IPS-18c (cell line): ENCODE results near the gene SH3RF3.

Experiments used
- H3K4me3 ChIP-seq: 2 replicates; pipeline ENCODE4 v1.7.0; 2013; ENCODE audit warnings: low read depth, mild to moderate bottlenecking, low read length, moderate library complexity; ENCODE audit not compliant: insufficient read depth
- H3K9me3 ChIP-seq: one replicate; pipeline ENCODE4 v1.6.1; 2013; ENCODE audit warnings: mild to moderate bottlenecking, low read length, moderate library complexity; ENCODE audit not compliant: control insufficient read depth, insufficient read depth

The SH3RF3 gene

DNA sequence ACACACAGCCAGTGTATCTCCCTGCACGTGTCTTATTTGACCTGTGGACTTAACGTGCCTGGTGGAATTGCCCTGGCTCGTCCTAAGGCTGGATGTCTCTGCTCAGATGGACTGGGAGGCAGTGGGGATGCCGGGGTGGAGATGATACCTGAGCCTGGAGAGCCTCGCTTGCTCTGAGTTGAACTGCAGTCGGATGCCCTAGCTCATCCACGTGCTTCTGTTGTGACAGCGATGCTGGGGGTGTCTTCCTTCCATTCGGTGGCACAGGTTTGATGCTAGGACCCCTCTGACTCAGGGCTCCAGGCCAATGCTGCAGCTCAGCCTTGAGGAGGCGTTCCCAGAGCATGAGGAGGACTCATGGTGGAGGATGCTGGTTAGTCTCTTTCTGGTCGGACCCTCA is 117.6 kb downstream of the SH3RF3 start:
- H3K4me3 ChIP-seq = no peak overlapping the region
- H3K9me3 ChIP-seq = no peaks in the 10 kb centered on the region

DNA sequence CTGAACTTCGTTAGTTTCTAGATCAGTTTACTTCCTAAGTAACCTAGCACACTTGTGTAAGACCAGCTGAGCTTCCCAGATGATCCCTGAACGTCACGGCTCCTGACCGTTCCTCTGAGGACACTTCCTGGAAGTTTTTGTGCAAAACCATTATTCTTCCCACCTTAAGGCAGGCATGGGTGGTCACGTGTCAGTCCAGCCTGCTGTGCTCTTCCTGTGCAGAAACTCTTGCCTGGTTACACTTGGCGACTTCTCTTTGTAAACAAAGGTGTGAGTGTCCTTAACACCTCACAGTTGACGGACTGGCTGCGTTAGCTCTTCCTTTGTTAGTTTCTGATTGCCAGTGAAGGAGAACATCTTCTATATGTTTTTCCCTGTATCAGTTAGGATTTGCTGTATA is 118.3 kb downstream of the SH3RF3 start:
- H3K9me3 ChIP-seq = no peaks in the 10 kb centered on the region
- H3K4me3 ChIP-seq = no peak overlapping the region

DNA sequence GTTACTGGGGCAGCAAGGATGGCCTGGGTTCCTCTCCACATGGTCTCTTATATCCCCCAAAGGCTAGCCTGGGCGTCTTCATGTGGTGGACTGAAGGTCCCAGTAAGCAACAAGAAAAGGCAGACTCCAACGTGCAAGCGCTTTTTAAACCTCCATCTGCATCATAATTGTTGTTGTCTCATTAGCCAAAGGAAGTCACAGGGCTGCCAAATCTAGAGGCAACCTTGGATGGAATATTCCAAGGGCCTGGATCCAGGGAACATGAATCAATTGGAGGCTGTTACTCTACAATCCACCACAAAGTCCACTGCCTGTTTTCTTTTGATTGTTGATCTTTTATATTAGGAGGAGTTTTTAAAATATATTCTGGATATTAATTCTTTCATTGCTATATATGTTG is 118.8 kb downstream of the SH3RF3 start:
- H3K9me3 ChIP-seq = no peaks in the 10 kb centered on the region
- no peak overlapping the region for H3K4me3 ChIP-seq

DNA sequence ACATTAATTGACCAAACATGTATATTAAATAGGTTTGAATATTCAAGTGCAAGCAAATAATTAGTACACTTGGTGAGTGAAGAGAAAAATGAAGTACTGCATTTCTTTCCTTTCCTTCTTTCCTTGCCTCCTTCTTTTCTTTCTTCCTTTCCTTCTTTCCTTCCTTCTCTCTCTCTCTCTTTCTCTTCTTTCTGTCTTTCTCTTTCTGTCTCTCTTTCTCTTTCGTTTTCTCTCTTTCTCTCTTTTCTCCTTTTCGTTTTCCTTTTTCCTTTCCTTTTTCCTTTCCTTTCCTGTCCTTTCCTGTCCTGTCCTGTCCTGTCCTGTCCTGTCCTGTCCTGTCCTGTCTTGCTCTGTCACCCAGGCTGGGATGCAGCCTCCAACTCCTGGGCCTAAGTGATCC is 119.6 kb downstream of the SH3RF3 start:
- no peak overlapping the region for H3K4me3 ChIP-seq
- H3K9me3 ChIP-seq = no peaks in the 10 kb centered on the region

DNA sequence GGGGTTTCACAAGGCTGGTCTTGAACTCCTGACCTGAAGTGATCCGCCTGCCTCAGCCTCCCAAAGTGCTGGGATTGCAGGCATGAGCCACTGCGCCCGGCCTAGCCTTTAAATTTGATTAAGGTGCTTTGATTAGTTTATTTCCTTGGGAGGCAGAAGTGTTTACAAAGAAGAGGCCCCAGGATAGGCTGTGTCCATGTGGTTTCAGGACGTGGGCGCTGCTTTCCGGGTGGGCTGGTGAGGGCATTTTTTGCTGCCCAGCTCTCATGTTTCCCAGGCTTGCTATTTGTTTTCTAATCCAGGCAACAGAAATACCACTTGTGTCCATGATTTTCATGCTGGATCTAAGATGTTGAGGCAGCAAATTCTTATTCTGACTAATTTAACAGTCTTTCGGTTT is 124.2 kb downstream of the SH3RF3 start:
- Histone ChIP-seq H3K9me3 (no peaks in the 10 kb centered on the region), H3K4me3 (no peak overlapping the region)

DNA sequence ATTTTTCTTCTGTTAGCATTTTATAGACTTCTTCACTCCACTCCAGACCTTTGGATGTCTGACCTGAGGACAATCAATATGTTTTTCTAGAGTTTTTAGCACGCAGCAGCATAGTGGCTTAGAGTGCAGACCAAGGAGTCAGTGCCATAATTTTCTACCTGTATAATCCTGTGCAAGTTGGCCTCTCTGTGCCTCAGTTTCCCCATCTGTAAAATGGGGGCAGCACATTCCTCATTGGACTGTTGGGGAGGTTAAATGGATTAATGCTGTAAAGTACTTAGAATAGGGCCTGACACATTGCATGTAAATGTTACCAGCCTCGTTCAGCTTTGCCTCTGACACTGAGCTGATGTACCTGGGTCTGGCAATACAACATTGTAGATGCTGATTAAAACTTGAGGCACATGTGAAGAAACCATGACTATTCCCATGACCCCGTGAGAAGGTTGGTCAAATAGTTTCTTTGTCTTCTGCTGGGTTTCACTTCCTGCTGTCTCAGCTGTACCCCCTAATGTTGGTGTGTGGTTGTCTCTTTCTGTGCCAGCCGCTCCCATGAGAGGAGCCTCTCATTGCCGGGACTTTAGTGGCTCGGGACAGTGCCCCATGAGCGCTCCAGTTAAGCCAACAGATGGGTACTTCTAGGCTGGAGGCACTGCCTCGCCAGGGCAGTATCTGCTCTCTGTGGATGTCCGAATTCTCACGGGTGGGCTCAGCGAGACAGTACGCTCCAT is 125.3 kb downstream of the SH3RF3 start:
- H3K4me3 ChIP-seq = no peak overlapping the region

DNA sequence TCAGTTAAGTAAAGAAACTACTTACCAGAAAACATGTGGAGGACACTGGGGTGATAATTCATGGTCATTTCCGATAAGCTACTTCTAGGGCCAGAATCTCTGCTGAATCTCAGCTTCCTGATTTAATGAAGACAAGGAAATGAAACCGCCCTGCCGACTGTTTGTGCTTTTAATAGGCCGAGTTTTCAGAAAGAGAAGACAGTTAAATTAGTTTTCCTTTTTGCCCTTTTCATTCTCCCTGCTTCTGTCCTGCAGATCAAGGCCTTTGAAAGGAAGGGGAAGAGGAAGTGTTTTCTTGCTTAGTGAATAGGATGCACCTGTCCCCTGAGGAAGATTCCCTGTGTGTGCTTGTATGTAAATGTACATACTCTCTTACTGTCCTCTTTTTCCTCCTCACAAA is 126.6 kb downstream of the SH3RF3 start:
- H3K9me3 ChIP-seq = peaks cover 5% of the 10 kb centered on the region
- H3K4me3 ChIP-seq = no peak overlapping the region

More for the DNA sequence above, 125.3 kb downstream of the SH3RF3 start:
- H3K9me3 ChIP-seq = no peaks in the 10 kb centered on the region

DNA sequence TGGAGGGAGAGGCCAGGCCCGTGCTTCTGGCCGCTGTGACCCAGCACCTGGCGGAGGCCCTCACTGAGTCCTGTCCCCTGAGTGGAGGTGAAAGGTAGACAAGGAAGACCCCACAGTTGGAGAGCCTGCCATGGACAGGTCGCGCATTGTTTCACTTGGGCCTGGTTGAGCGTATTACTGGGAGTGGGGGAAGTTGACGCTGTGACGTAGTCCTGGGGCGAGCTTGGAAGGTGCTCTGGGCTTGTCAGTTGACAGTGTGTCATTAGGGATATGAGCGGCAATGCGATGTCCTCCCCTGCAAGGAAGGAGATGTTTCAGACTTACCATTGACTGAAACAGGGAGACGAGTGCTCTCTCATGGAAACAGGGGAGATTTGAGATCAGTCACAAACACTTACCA is 127.1 kb downstream of the SH3RF3 start:
- peaks cover 5% of the 10 kb centered on the region for H3K9me3 ChIP-seq
- no peak overlapping the region for H3K4me3 ChIP-seq

DNA sequence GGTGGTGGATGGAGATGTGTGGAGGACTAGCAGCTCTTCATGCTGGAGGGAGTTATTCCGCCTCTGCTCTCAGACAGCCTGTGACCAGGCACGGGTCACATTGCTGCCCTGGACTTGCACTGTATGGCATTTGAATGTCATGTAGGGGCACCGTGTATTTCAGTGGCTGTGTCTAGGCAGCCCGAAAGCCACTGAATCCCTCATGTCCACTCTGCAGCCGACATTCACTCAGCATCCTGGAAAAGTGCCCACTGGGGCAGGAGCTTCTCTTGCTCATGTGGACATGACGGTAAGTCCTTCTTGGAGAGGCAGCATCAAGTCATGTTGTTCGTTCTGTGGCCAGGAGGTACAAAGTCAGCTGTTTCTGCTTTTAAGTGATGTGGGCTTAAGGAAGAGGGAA is 127.9 kb downstream of the SH3RF3 start:
- H3K4me3 ChIP-seq = no peak overlapping the region
- H3K9me3 ChIP-seq = peaks cover 5% of the 10 kb centered on the region

DNA sequence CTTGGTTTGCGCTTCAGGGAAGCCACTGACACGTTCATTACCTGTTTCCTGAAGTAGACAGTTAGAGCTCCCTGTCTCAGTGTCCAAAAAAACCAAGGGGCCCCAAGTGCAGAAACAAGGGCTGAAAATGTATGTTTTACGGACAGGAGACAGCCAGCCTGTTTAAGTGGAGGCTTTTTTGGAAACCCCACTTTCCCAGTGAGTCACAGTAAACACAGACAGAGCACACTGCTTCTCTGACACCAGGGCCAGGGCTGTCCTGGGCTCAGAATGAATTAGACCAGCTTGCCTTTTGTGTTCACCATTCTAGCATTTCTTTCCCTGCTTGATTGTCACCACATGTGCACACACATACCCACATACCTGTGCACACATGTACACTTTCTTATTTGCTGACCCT is 128.6 kb downstream of the SH3RF3 start:
- H3K9me3 ChIP-seq = peaks cover 7% of the 10 kb centered on the region
- no peak overlapping the region for H3K4me3 ChIP-seq

DNA sequence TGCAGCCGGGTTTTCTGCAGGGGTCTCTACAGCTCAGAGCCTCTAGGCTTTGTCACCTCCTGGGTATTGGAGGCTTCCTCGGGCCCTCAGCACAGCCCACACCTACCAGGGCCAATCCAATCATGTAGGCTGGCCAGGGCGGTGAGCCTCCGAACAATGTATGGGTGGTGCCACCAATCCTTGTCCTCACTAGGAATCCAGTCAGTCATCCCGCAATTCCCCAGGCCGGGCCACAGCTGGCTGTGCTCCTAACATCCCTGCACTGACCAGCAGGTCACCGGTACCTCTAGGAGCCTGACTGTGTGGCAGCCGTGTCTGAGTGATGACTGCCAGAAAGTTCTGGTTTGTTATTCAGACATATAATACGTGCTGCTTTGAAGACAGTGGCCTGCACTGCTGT is 129.4 kb downstream of the SH3RF3 start:
- Histone ChIP-seq H3K4me3 (no peak overlapping the region), H3K9me3 (peaks cover 7% of the 10 kb centered on the region)

DNA sequence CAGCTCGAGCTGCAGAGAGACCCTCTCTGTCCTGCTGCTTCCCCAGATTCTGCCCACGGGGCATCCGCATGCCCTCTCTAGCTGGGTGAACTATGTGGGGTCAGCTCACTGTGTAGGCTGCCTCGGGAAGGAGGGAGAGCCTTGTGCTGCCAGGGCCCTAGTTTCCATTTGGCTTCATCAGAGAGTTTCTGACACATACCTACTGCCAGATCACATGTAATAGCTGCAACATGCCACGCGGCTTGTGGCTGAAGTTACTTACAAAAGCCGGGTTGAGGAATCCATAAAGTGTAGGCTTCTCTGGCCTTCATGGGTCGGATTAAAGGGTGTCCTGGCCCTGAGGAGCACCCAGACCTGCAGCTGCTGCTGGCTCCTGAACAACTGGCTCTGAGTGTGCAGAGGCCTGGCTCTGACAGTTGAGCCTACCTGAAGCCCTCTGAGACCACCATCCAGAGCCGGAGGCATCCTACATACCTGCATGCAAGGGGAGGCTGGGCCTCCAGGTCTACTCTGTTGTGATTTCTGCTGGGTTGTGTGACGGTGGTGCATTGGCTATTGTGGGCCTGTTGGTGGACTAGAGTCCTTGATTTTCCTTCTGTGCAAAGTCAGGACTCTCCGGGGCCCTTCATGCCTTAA is 130.0 kb downstream of the SH3RF3 start:
- H3K9me3 ChIP-seq = peaks cover 7% of the 10 kb centered on the region
- no peak overlapping the region for H3K4me3 ChIP-seq

DNA sequence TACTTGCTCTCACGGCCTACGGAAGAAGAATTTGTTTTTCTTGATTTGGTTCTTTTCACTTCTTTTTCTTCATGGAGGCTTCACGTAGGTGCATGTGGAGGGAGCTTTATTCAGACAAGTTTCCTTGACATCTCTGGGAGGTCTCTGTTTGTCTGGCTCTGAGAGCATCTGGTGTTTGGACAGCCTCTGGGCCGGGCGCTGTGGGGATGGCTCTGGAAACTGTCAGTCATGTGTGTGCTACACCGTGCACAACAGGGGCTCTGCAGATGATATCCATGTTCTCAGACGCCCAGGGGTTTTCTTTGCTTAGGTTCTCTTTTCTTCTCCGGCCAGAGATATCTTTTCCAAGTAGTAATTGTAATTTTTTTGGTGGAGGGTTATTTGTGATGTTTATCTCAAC is 130.7 kb downstream of the SH3RF3 start:
- Histone ChIP-seq H3K9me3 (peaks cover 7% of the 10 kb centered on the region), H3K4me3 (no peak overlapping the region)

DNA sequence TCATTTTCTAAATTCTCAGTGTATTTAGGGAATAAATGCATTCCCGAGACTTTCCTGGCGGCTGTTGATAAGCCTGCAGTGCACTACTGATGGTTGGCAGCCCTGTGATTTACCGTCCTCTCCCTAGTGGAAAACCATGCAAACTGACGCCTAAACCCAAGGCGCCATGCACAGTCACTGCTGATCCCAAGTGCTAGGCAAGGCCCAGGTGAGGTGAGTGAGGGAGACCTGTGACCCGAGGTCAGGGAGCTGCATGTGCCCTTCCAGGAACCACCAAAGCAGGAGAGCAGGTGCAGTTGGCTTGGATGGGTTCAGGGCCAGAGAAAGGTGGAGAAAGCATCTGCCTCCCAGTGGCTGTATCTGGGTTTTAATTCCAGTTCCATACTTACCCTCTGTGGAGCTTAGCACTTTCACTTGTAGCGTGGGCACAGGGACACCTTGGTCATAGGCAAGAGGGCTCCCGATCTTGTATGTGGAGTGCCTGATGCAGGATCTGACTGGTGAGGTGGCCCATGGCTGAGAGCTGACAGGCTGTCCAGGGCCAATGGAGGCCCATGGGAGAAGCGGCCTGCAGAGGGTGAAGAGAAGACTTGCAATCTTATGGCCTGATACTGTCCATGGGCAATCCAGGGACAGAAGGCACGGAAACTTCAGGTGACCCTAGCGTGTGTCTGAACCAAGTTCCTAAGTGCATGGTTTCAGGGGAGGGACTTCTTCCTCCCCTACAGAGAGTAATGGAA is 131.3 kb downstream of the SH3RF3 start:
- no peak overlapping the region for H3K4me3 ChIP-seq
- H3K9me3 ChIP-seq = peaks cover 7% of the 10 kb centered on the region

DNA sequence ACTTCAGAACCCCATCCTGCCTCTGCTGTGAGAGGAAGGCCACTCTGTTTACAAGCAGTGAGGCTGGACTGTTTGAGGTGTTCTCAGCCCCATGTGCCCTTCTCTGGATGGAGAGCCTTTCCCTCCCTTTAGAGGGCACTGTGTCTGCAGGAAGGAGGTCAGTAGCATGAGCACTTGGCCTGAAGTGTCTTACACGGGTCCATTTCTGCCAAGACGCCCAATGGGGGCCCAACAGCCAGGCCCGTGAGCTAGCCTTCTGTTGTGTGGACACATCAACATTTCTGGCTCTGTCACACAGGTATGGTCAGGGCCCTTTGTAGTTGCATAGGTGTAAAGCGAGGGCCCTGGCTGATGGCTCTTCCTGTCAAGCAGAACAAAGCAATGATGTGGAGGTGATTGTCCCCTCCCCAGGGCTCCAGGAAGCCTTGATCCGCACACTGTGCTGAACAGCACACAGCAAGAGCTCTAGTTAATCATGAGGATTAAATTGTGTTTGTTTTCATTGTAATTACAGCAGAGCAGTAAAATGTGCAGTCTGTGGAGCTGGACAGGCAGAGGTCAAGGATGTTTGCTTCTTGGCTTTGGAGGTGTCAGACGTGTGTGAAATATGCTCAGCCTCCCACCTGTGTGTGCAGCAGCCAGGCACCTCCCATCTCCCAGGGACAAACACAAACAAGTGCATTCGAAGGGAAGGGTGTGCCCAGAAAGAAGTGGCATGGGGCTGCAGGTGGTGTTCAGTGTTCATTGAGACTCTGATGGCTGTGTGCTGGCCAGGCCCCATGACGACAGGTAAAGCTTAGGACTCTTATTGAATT is 132.1 kb downstream of the SH3RF3 start:
- Histone ChIP-seq H3K4me3 (no peak overlapping the region), H3K9me3 (peaks cover 7% of the 10 kb centered on the region)

DNA sequence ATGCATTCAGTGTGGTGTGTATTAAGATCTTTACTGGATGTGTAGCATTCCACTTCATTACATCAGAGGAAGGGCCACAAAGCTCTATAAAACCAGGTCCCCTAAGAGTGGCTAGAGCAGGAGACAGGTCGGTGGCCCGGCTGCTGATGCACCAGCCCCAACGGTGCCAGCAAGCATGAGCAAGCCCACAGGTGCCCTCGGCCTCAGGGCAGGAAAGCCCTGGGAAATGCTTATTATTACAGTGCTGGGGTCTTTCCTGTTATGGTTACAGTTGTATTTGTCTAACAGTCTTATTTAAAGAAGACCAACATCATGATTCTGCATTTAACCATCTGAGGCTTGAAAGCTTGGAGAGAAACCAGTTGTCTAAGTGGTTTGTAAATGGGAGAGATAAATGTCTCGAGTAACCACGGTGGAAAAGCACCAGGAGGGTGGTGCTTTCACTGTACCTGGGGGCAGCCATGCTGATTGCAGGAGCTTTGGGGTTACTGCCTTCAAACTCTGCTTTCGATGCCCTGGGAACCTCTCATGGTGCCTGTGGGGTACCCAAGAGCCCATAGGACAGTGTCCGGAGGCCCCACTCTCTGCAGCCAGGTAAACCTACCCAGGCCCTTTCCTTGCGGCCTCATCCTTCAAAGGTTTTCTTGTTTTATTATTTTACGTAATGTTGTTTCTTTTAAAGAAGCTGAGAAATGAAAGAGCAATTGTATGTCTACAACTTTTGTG is 133.1 kb downstream of the SH3RF3 start:
- Histone ChIP-seq H3K9me3 (peaks cover 7% of the 10 kb centered on the region), H3K4me3 (no peak overlapping the region)
